Testis (tissue), 3 donors: ENCODE data around the gene HOXC6. TPM values are rescaled to one million over a fixed set of nuclear protein-coding genes. Genes with fewer than 3 reads are reported as not detected.

Experiments
- DNase-seq: peaks from one replicate; pipeline ENCODE4 v3.0.0-alpha.2; 2019
- H3K27ac ChIP-seq, 2 donors: fragments of 200-600 bp; sonication (generic); one replicate each; pipeline ENCODE4 v1.5.1; 2019
- H3K27me3 ChIP-seq: fragments of 200-600 bp; sonication (generic); one replicate; pipeline ENCODE4 v1.5.1; 2019
- H3K36me3 ChIP-seq: fragments of 200-600 bp; sonication (generic); one replicate; pipeline ENCODE4 v1.5.1; 2017; ENCODE audit warnings: low read depth; ENCODE audit errors: missing control alignments
- H3K4me1 ChIP-seq: fragments of 200-600 bp; sonication (generic); one replicate; pipeline ENCODE4 v1.5.1; 2019
- H3K4me3 ChIP-seq, 2 donors: fragments of 200-600 bp; sonication (generic); one replicate each; pipeline ENCODE4 v1.5.1; 2017 to 2019
- H3K9me3 ChIP-seq: fragments of 200-600 bp; sonication (generic); one replicate; pipeline ENCODE4 v1.5.1; 2017
- CTCF ChIP-seq, 3 experiments: fragments of 450-650 bp in 2 of 3; fragments of 200-600 bp in 1 of 3; sonication (generic) in 1 of 3; IDR thresholded peaks; one replicate each; pipeline ENCODE4 v1.5.1; 2016 to 2019; ENCODE audit warnings: antibody characterized with exemption in 3 of 3, mild to moderate bottlenecking in 2 of 3, moderate library complexity in 1 of 3
- POLR2A ChIP-seq: fragments of 450-650 bp; IDR thresholded peaks from one replicate; pipeline ENCODE4 v1.6.1; 2017; ENCODE audit warnings: antibody characterized with exemption, mild to moderate bottlenecking, moderate library complexity
- WGBS, 2 donors: methylation state at CpG; one replicate each; pipeline ENCODE4 v1.1.5; 2018; 5-methylcytosine and 5-hydroxymethylcytosine counted together
- intact Hi-C: fragments of 100-400 bp; cut with DNase I; formaldehyde crosslinking; loops from one replicate; pipeline ENCODE4 v1.15.1; 2023; ENCODE audit warnings: low total_unique reads
- polyA plus RNA-seq: library from polyadenylated mRNA; stranded (reverse); fragments of 350-450 nt; fragmentation: Illumina TruSeq; extraction: RNeasy Lipid Tissue Mini Kit (QIAGEN cat#74804); gene quantifications from one replicate; pipeline ENCODE4 v1.2.3, GENCODE V29; 2014; ENCODE audit warnings: low read depth, low replicate concordance; ENCODE audit not compliant: insufficient read depth
- total RNA-seq, 2 donors: library from RNA; depleted of rRNA; stranded (reverse); fragments of >200 nt; gene quantifications; one replicate each; pipeline ENCODE4 v1.2.3, GENCODE V29; 2016

The HOXC6 gene
- total and polyA plus RNA-seq, 3 donors from 2014 or later, result 1.9 to 5.4 (median 4.0) TPM

- Histone ChIP-seq H3K27ac (no peak overlapping the region), H3K27me3 (peaks cover 3% of the 10 kb centered on the region), H3K36me3 (no peaks in the 10 kb centered on the region), H3K4me1 (peaks cover 29% of the 10 kb centered on the region), H3K9me3 (no peaks in the 10 kb centered on the region), H3K4me3 (peak overlapping the region in 1 of 2 donors; percentile 38)
- intact Hi-C loops, result no loop called here
- TF ChIP-seq CTCF (IDR thresholded peaks at IDR 0.05), result no peak
- WGBS, 2 donors, result 3 to 13% methylated on average over 28 to 56 of the region's 60 CpGs
- no peak for DNase-seq
Measured at GRCh38 chr12:53994264-53995001, 33.8 kb upstream of the HOXC6 start.

GRCh38 chr12:53995002-53995377 lies 33.2 kb upstream of the HOXC6 start:
- Histone ChIP-seq H3K27ac (peak overlapping the region in 1 of 2 donors; percentile 39), H3K4me1 (peaks cover 29% of the 10 kb centered on the region), H3K4me3 (peak overlapping the region in 1 of 2 donors; percentile 38), H3K9me3 (no peaks in the 10 kb centered on the region), H3K36me3 (no peaks in the 10 kb centered on the region), H3K27me3 (peaks cover 3% of the 10 kb centered on the region)
- no peak for DNase-seq
- TF ChIP-seq CTCF (IDR thresholded peaks at IDR 0.05) (no peak), POLR2A (no peak)
- intact Hi-C loops, result no loop called here
- 12 to 22% methylated on average over 17 of the region's 17 CpGs for WGBS, 2 donors

GRCh38 chr12:53995378-53996239 lies 32.6 kb upstream of the HOXC6 start:
- Histone ChIP-seq H3K27ac (peak overlapping the region in 1 of 2 donors; percentile 39), H3K4me1 (peaks cover 29% of the 10 kb centered on the region), H3K4me3 (peak overlapping the region in 1 of 2 donors; percentile 38), H3K36me3 (no peaks in the 10 kb centered on the region), H3K9me3 (no peaks in the 10 kb centered on the region), H3K27me3 (peaks cover 3% of the 10 kb centered on the region)
- no peak for DNase-seq
- TF ChIP-seq POLR2A, result no peak
- no peak for TF ChIP-seq CTCF (IDR thresholded peaks at IDR 0.05)
- 22 to 28% methylated on average over 34 to 47 of the region's 48 CpGs for WGBS, 2 donors
- intact Hi-C loops, result no loop called here

GRCh38 chr12:53996240-53997203 lies 31.7 kb upstream of the HOXC6 start:
- H3K4me3 ChIP-seq, result peak overlapping the region in 1 of 2 donors; percentile 38
- H3K9me3 ChIP-seq, result no peaks in the 10 kb centered on the region
- DNase-seq, result no peak
- TF ChIP-seq CTCF (IDR thresholded peaks at IDR 0.05) (no peak), POLR2A (no peak)
- H3K4me1 ChIP-seq, result peaks cover 38% of the 10 kb centered on the region
- H3K36me3 ChIP-seq, result no peaks in the 10 kb centered on the region
- WGBS, 2 donors, result 50 to 56% methylated on average over 29 of the region's 29 CpGs
- intact Hi-C loops, result no loop called here
- peak overlapping the region in 1 of 2 donors; percentile 39 for H3K27ac ChIP-seq
- peaks cover 3% of the 10 kb centered on the region for H3K27me3 ChIP-seq
